Mucosa of stomach (tissue), 1 donor: ENCODE measurements around the gene CLDN8.

ENCODE experiments used
- H3K27me3 ChIP-seq: one replicate; pipeline ENCODE4 v1.7.0; 2013; ENCODE audit warnings: mild to moderate bottlenecking, low read length; ENCODE audit not compliant: control insufficient read depth, insufficient read depth
- H3K36me3 ChIP-seq: one replicate; pipeline ENCODE4 v1.7.0; 2013; ENCODE audit warnings: low read length; ENCODE audit not compliant: control insufficient read depth, insufficient read depth
- H3K4me1 ChIP-seq: one replicate; pipeline ENCODE4 v1.7.0; 2013; ENCODE audit warnings: mild to moderate bottlenecking, low read length; ENCODE audit not compliant: control insufficient read depth, insufficient read depth
- H3K4me3 ChIP-seq: one replicate; pipeline ENCODE4 v1.7.0; 2013; ENCODE audit warnings: low read length
- H3K9ac ChIP-seq: one replicate; pipeline ENCODE4 v1.7.0; 2013; ENCODE audit warnings: mild to moderate bottlenecking, low read length, moderate library complexity
- H3K9me3 ChIP-seq: one replicate; pipeline ENCODE4 v1.7.0; 2013; ENCODE audit warnings: mild to moderate bottlenecking, low read length, moderate library complexity; ENCODE audit not compliant: control insufficient read depth
- donor health status: Pancreatic carcinoma.

Gene CLDN8

DNA sequence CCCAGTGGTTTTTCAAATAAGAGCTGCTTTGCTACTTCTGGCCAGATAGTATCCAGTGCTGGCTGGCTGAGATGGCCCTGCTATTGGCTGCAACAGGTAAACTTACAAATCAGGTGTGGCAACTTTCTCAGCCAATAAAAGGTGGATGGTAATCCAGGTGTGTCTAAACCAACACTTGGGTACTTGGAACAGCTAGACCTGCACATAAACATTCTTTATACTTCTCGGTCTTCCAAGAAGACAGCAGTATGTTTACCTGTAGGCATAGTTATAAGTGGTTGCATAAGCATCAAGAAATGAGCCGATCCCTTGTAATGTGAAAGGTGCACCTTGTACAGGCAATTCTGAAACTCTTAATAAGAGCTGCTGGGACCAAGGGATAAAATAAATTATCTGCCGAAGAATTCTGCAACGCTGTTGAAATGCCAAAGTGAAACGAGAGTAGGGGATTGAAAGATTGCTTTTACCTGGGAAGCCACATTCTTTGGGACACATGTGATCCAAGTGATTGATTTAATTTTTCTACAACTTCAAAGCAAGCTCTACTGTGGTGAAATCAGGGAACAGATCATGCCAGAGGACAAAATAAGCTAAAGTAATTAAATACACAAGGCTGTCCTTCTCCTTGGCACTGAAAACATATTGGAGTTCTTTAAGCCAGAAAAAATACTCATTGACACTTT lies at the start of gene CLDN8:
Gene CLDN8, minus strand, starts transcription at position 57 of the 683 bp plus-strand sequence. CDS start 172 bp downstream, outside the sequence.
- no peaks in the 10 kb centered on the region for H3K36me3 ChIP-seq
- H3K9me3 ChIP-seq: no peaks in the 10 kb centered on the region
- H3K4me3 ChIP-seq: no peak within 1 kb of the TSS
- no peaks in the 10 kb centered on the region for H3K4me1 ChIP-seq
- no peaks in the 10 kb centered on the region for H3K27me3 ChIP-seq
- no peak within 1 kb of the TSS for H3K9ac ChIP-seq

DNA sequence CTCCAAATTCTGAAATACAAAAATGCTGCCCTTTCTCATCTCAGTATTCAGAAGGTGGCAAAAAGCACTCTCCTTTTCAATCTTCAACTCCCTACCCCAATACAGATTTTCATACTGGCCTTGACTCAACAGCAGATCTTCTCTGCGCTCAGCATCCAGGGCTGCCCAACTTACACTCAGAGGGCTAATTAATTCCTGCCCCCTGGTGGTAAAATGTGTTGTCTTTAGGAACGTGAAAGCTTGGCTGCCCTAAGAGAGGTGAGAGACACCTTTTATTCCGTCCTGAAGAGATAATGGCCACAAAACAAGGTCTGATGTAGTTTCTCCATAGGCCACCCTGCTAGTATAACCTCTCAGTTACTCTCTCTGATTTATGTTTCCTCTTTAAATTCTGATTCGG lies 41.9 kb upstream of the CLDN8 start:
- no peaks in the 10 kb centered on the region for H3K9me3 ChIP-seq
- H3K4me1 ChIP-seq: no peaks in the 10 kb centered on the region
- H3K27me3 ChIP-seq: no peaks in the 10 kb centered on the region
- no peak overlapping the region for H3K4me3 ChIP-seq
- H3K9ac ChIP-seq: no peak overlapping the region
- no peaks in the 10 kb centered on the region for H3K36me3 ChIP-seq

DNA sequence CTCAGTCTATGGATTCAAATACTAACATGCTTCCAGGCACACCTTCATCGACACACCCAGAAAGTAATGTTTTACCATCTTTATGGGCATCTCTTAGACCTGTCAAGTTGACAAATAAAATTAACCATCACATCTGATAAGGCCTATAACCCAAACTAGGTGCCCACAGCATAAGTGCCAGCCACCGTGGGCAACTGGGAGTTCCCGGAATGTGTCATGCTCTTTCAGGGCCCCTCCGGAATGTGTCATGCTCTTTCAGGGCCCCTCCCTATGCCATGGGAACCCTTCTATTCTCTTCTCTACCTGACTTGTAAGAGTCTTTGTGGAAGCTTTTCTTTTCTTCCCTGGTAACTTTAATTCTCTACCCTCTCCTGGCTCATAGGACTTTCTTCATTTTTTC lies 40.2 kb upstream of the CLDN8 start:
- no peak overlapping the region for H3K9ac ChIP-seq
- no peak overlapping the region for H3K4me3 ChIP-seq
- H3K4me1 ChIP-seq: no peaks in the 10 kb centered on the region
- H3K27me3 ChIP-seq: no peaks in the 10 kb centered on the region
- H3K36me3 ChIP-seq: no peaks in the 10 kb centered on the region
- H3K9me3 ChIP-seq: no peaks in the 10 kb centered on the region

DNA sequence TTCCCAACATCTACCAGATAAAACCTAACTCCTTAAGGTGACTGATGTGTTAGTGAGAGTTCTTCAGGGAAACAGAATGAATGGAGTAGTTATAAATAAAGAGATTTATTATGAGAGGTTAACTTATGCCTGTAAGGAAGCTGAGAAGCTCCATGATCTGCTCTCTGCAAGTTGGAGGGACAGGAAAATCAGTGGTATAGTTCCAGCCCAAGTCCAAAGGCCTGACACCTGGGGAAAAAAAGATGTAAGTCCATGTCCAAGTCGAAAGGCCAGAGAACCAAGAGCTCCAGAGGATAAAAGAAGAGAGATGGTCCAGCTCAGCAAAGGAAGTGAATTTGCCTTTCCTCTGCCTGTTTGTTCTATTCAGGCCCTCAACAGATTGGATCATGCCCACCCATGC lies 39.8 kb upstream of the CLDN8 start:
- H3K27me3 ChIP-seq: no peaks in the 10 kb centered on the region
- H3K4me1 ChIP-seq: no peaks in the 10 kb centered on the region
- H3K4me3 ChIP-seq: no peak overlapping the region
- H3K9ac ChIP-seq: no peak overlapping the region
- H3K36me3 ChIP-seq: no peaks in the 10 kb centered on the region
- H3K9me3 ChIP-seq: no peaks in the 10 kb centered on the region

DNA sequence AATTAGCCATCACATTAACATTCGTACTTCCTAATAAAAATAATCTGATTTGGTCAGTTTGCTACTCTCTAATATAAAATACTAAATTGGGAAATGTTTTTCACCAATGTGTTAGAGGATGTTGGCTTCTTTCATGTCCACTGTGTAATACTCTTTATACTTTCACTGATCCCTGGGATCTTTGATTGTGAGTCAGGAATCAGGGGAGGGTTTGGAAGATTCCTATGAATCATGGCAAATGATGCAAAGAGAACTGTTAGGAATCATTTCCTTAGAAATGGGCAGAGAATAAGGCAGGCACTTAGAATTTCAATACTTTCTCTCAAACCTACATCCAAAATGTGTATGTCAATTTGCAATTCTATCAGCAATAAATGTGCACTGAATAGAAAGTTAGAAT lies 35.9 kb upstream of the CLDN8 start:
- Histone ChIP-seq H3K9me3 (no peaks in the 10 kb centered on the region), H3K27me3 (no peaks in the 10 kb centered on the region), H3K4me3 (no peak overlapping the region), H3K36me3 (no peaks in the 10 kb centered on the region), H3K9ac (no peak overlapping the region), H3K4me1 (no peaks in the 10 kb centered on the region)

- Histone ChIP-seq H3K27me3 (no peaks in the 10 kb centered on the region), H3K36me3 (no peaks in the 10 kb centered on the region), H3K9me3 (no peaks in the 10 kb centered on the region), H3K4me1 (no peaks in the 10 kb centered on the region), H3K9ac (no peak overlapping the region), H3K4me3 (no peak overlapping the region)
These were observed 34.0 kb upstream of the CLDN8 start for GRCh38 chr21:30249936-30250335.

- H3K4me1 ChIP-seq: no peaks in the 10 kb centered on the region
- H3K9me3 ChIP-seq: no peaks in the 10 kb centered on the region
- no peak overlapping the region for H3K4me3 ChIP-seq
These were observed 32.9 kb upstream of the CLDN8 start for GRCh38 chr21:30248844-30249243.

DNA sequence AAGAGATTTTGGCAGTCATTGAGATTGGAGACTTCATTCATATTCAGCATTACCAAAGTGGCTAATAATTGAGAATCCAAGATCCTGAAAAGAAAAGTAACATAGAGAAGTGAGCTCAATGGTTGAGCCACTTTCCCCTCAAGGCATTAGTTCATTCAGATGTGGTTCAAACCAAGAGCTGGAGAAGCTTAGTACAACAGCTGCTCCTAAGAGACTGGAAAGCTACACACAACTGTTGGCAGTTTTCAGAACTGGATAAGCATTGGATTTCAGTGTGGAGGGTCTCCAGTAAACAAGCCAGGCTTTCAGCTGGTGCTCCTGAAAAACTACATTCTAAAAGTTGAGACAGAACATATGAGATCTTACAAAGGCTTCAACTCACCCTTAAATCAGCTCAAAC lies 29.2 kb upstream of the CLDN8 start:
- no peak overlapping the region for H3K9ac ChIP-seq
- no peaks in the 10 kb centered on the region for H3K27me3 ChIP-seq
- H3K4me3 ChIP-seq: no peak overlapping the region
- no peaks in the 10 kb centered on the region for H3K36me3 ChIP-seq
- H3K9me3 ChIP-seq: no peaks in the 10 kb centered on the region
- no peaks in the 10 kb centered on the region for H3K4me1 ChIP-seq

More at GRCh38 chr21:30248844-30249243, 32.9 kb upstream of the CLDN8 start:
- no peak overlapping the region for H3K9ac ChIP-seq
- no peaks in the 10 kb centered on the region for H3K27me3 ChIP-seq
- H3K36me3 ChIP-seq: no peaks in the 10 kb centered on the region

DNA sequence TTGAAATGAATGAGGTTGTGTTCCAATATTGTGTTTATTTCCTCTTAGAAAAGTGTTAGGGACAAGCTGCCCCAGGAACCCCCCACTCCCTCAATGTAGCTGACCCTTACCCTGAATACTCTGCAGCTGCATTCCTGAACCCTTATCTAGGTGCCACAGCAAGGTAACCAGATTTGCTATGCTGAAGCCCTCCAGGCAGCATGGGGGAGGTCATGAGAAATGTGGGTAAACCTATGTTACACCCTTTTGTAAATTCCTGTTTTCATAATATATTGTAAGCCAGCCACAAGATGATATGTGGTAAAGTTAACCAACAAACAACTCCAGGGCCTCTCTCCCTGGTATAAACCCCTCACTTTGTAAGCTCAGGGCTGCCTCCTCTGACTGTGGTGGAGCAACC lies 27.8 kb upstream of the CLDN8 start:
- Histone ChIP-seq H3K9ac (no peak overlapping the region), H3K27me3 (no peaks in the 10 kb centered on the region), H3K36me3 (no peaks in the 10 kb centered on the region), H3K4me1 (no peaks in the 10 kb centered on the region), H3K4me3 (no peak overlapping the region), H3K9me3 (no peaks in the 10 kb centered on the region)

DNA sequence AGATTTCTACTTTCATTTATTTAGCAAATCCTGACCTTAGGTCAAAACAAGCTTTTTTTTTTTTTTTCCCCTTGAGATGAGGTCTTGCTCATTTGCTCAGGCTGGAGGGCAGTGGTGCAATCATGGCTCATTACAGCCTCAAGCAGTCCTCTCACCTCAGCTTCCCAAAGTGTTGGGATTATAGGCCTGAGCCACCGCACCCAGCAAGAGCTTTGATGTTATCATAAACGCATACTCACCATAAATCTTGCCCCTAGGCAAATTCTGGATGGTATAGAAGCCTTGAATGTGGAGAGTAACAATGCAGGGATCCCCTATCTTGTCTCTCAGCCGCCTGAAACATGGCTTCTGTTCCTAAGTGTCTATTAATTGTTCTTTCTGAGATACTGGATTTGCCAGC lies 24.8 kb upstream of the CLDN8 start:
- H3K9me3 ChIP-seq: no peaks in the 10 kb centered on the region
- no peak overlapping the region for H3K9ac ChIP-seq
- H3K27me3 ChIP-seq: no peaks in the 10 kb centered on the region
- no peaks in the 10 kb centered on the region for H3K4me1 ChIP-seq
- no peaks in the 10 kb centered on the region for H3K36me3 ChIP-seq
- no peak overlapping the region for H3K4me3 ChIP-seq

DNA sequence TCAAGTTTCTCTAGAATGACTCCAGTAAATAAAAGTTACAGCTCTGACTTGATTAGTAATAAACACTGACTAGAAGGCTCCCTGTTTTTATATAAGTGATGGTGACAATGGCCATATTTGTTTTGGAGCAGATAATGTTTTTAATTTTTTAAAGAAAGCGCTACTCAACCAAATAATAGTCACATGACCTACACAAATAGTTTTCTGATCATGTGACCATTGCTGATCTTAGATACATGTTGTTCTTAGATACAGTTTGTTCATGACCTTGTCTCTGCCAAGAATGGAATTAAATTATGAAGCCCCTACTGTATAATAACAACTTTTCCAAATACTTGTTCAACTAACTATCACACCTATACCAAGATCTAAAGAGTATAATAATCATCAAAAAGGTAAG lies 22.3 kb upstream of the CLDN8 start:
- H3K4me3 ChIP-seq: no peak overlapping the region
- no peak overlapping the region for H3K9ac ChIP-seq

GRCh38 chr21:30234643-30235042 lies 18.7 kb upstream of the CLDN8 start:
- no peaks in the 10 kb centered on the region for H3K27me3 ChIP-seq
- H3K4me3 ChIP-seq: no peak overlapping the region

More for the DNA sequence above, 22.3 kb upstream of the CLDN8 start:
- no peaks in the 10 kb centered on the region for H3K4me1 ChIP-seq
- no peaks in the 10 kb centered on the region for H3K9me3 ChIP-seq
- no peaks in the 10 kb centered on the region for H3K27me3 ChIP-seq
- H3K36me3 ChIP-seq: no peaks in the 10 kb centered on the region

DNA sequence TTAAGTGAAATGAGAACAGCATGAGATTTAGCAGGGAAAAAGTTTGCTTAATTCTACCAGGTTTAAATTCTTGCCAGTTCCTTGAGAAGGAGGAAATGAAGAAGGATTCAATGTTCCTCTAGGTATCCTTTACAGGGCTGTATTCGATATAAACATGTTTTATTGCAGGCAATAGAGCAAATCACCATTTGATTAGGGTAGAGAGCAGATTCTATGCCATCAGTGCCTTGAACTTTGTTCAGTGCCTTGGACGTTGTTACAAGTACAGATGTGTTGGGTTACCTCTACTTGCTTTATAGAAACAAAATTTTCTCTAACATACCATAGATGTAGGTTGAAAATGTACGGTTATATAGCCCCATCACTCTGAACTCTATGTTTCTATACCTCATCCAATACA lies 18.2 kb upstream of the CLDN8 start:
- no peak overlapping the region for H3K9ac ChIP-seq
- no peaks in the 10 kb centered on the region for H3K36me3 ChIP-seq
- H3K4me3 ChIP-seq: no peak overlapping the region
- no peaks in the 10 kb centered on the region for H3K9me3 ChIP-seq
- H3K27me3 ChIP-seq: no peaks in the 10 kb centered on the region
- no peaks in the 10 kb centered on the region for H3K4me1 ChIP-seq

More at GRCh38 chr21:30234643-30235042, 18.7 kb upstream of the CLDN8 start:
- Histone ChIP-seq H3K36me3 (no peaks in the 10 kb centered on the region), H3K9ac (no peak overlapping the region), H3K9me3 (no peaks in the 10 kb centered on the region), H3K4me1 (no peaks in the 10 kb centered on the region)
